Ectodermal cell (in vitro differentiated cells): ENCODE measurements around the gene NAALADL1.
A peak's percentile ranks its signal among the peaks of the same experiment; 100 is the strongest.

Experiments used
- H3K27ac ChIP-seq: 2 replicates; pipeline ENCODE4 v1.7.0; 2013; ENCODE audit warnings: mild to moderate bottlenecking, low read depth, low read length; ENCODE audit not compliant: insufficient read depth, poor library complexity, severe bottlenecking
- H3K27me3 ChIP-seq: 2 replicates; pipeline ENCODE4 v1.7.0; 2013; ENCODE audit warnings: mild to moderate bottlenecking, low read length; ENCODE audit not compliant: insufficient read depth, control insufficient read depth, poor library complexity, severe bottlenecking
- H3K36me3 ChIP-seq: one replicate; pipeline ENCODE4 v1.7.0; 2013; ENCODE audit warnings: low read length; ENCODE audit not compliant: control insufficient read depth, insufficient read depth
- H3K4me1 ChIP-seq: one replicate; pipeline ENCODE4 v1.7.0; 2013; ENCODE audit warnings: low read length; ENCODE audit not compliant: control insufficient read depth, insufficient read depth
- H3K4me3 ChIP-seq: 2 replicates; pipeline ENCODE4 v1.7.0; 2013; ENCODE audit warnings: low read depth, low read length, control low read depth; ENCODE audit not compliant: insufficient read depth
- H3K9me3 ChIP-seq: 2 replicates; pipeline ENCODE4 v1.7.0; 2013; ENCODE audit warnings: mild to moderate bottlenecking, low read length, moderate library complexity; ENCODE audit not compliant: control insufficient read depth
- WGBS, 2 experiments: methylation state at CpG; one replicate each; pipeline ENCODE4 v1.1.7; 2013; ENCODE audit warnings: missing lambda C conversion rate in 2 of 2; 5-methylcytosine and 5-hydroxymethylcytosine counted together

The NAALADL1 gene

DNA sequence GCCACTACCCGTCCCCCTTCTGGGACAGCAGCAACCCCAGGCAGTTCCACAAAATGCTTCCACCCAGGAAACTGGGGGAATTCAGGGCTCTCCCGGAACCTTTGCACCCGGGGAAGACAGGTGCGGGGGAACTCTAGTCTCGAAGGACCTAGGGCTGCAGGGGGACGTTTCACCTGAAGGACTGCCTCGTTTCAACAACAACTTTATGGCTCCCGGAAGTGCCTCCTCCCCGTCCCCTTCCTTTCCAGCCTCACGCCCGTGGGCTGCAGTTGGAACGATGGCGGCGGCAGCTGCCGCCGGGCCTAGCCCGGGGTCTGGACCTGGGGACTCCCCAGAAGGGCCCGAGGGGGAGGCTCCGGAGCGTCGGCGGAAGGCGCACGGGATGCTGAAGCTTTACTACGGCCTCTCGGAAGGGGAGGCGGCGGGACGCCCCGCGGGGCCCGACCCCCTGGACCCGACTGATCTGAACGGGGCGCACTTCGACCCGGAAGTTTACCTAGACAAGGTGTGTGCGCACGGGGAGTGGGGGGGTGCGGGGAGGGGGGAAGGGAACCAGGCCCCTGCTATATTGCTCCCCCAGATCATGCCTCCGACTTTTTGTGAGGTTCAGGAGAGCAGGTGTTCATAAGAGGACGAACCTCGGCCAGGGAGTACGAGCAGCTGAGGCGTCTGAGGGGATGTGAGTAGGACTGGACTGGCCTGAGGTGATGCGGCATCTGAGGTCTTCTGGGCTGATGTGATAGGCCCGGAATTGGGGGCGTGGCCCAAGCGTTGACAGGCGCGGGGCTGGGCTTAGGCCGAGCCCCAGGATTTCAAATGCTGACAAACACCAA is 37.8 kb upstream of the NAALADL1 start, which contains the start of gene VPS51:
TSS of gene VPS51 (plus strand) at position 241 of the 833 bp plus-strand sequence. CDS start at position 278, 37 bp downstream.
- Histone ChIP-seq H3K9me3 (no peaks in the 10 kb centered on the region), H3K36me3 (no peaks in the 10 kb centered on the region), H3K4me1 (no peaks in the 10 kb centered on the region), H3K27ac (peak within 1 kb of the TSS; percentile 30), H3K27me3 (no peaks in the 10 kb centered on the region), H3K4me3 (peak within 1 kb of the TSS; percentile 71)
- 1% methylated on average over 52 of the region's 52 CpGs for WGBS, 2 experiments

DNA sequence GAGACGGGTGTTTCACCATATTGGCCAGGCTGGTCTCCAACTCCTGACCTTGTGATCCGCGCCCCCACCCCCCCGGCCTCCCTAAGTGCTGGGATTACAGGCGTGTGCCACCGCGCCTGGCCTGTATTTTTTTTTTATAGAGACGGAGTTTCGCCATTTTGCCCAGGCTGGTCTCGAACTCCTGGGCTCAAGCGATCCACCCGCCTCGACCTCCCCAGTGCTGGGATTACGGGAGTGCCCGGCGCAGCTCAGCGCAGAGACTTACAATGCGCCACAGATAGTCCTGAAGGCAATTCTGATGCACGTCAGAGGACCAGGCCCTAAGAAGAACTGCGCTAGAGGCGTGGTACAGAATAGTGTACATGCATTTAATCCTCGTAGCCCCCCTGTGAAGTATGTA is 37.1 kb upstream of the NAALADL1 start:
- no peaks in the 10 kb centered on the region for H3K9me3 ChIP-seq
- H3K27me3 ChIP-seq: no peaks in the 10 kb centered on the region
- H3K36me3 ChIP-seq: no peaks in the 10 kb centered on the region
- 91 to 92% methylated on average over 22 of the region's 22 CpGs for WGBS, 2 experiments
- no peak overlapping the region for H3K27ac ChIP-seq
- no peak overlapping the region for H3K4me3 ChIP-seq
- H3K4me1 ChIP-seq: no peaks in the 10 kb centered on the region

DNA sequence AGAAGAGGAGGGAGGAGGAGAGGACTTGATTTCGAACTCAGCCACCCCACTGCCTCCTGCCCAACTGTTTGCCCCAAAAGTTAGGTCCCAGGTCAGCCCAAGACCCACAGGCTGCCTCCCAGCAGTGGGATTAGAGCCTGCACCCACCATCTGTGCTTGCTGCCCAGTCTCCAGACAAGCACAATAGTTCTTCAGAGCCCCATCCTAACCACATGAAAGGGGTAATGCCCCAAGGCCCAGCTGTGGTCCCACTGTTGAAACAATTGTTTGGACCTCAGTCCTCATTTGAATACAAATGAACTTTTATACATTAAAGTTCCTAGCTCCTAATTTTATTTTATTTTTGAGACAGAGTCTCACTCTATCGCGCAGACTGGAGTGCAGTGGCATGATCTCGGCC is 32.3 kb upstream of the NAALADL1 start:
- no peak overlapping the region for H3K4me3 ChIP-seq
- no peaks in the 10 kb centered on the region for H3K9me3 ChIP-seq
- H3K27ac ChIP-seq: no peak overlapping the region
- H3K27me3 ChIP-seq: no peaks in the 10 kb centered on the region
- WGBS, 2 experiments: 93 to 95% methylated on average over 4 of the region's 4 CpGs
- H3K4me1 ChIP-seq: no peaks in the 10 kb centered on the region
- peaks cover 12% of the 10 kb centered on the region for H3K36me3 ChIP-seq

DNA sequence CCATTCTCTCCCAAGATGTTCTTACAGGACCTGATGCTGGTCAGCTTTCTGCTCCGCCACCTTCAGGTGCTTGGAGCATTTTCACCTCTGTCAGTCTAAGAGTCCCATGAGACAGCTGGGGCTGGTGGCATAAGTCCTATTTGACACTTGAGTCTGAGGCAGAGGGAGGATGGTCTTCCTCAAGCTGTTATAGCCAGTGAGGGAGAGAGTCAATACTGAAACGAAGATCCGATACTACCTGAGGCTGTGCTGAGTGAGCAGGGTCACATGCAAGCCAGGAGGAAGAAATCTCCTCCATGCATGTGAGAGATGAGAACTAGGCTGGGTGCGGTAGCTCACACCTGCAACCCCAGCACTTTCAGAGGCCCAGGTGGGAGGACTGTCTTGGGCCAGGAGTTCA is 31.3 kb upstream of the NAALADL1 start:
- Histone ChIP-seq H3K36me3 (peaks cover 12% of the 10 kb centered on the region), H3K27me3 (no peaks in the 10 kb centered on the region), H3K27ac (no peak overlapping the region), H3K4me1 (no peaks in the 10 kb centered on the region), H3K9me3 (no peaks in the 10 kb centered on the region), H3K4me3 (no peak overlapping the region)
- 94 to 97% methylated on average over 4 of the region's 4 CpGs for WGBS, 2 experiments

DNA sequence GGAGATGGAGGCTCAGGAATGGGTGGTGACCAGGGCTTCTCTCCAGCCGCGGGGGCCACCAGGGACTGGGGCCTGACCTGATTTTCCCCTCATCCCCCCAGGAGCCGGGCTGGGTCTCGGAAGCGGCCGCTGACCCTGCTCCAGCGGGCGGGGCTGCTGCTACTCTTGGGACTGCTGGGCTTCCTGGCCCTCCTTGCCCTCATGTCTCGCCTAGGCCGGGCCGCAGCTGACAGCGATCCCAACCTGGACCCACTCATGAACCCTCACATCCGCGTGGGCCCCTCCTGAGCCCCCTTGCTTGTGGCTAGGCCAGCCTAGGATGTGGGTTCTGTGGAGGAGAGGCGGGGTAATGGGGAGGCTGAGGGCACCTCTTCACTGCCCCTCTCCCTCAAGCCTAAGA is 29.5 kb upstream of the NAALADL1 start:
- no peak overlapping the region for H3K27ac ChIP-seq
- peaks cover 6% of the 10 kb centered on the region for H3K4me1 ChIP-seq
- H3K9me3 ChIP-seq: no peaks in the 10 kb centered on the region
- peaks cover 12% of the 10 kb centered on the region for H3K36me3 ChIP-seq
- no peaks in the 10 kb centered on the region for H3K27me3 ChIP-seq
- H3K4me3 ChIP-seq: no peak overlapping the region
- WGBS, 2 experiments: 94 to 95% methylated on average over 15 of the region's 15 CpGs

DNA sequence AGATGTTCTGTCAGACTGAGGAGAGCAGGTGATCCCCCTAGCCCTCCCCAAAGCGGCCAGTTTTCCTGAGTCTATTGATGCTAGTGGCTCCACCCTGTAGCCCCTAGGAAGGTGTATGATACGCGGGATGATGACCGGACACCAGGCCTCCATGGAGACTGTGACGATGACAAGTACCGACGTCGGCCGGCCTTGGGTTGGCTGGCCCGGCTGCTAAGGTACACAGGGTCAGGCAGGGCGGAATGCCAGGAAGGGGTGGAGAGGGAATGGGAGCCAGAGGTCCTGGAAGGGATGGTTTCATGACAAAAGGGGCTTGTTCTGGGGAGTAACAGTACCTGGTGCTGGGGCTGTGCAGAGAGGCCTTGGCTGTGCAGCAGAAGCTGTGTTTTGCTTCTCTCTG is 28.9 kb upstream of the NAALADL1 start:
- WGBS, 2 experiments: 95 to 97% methylated on average over 11 of the region's 11 CpGs
- H3K36me3 ChIP-seq: peaks cover 12% of the 10 kb centered on the region
- H3K27me3 ChIP-seq: no peaks in the 10 kb centered on the region
- peaks cover 9% of the 10 kb centered on the region for H3K4me1 ChIP-seq
- H3K9me3 ChIP-seq: no peaks in the 10 kb centered on the region
- no peak overlapping the region for H3K27ac ChIP-seq
- H3K4me3 ChIP-seq: no peak overlapping the region

DNA sequence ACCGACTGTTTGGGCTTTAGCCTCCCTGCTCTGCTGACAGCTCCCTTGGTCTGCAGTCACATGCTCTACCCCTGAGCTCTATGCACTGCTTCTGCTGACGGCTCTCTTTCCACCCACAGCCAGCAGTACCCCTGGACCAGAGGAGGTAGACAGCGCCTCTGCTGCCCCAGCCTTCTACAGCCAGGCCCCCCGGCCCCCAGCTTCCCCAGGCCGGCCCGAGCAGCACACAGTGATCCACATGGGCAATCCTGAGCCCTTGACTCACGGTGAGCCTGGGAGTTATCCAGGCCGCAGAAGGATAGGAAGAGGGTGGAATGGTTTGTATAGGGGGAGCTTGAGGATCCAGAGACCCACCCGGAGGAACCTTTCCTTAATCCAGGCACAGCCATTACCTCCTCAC is 28.5 kb upstream of the NAALADL1 start:
- 93 to 96% methylated on average over 9 of the region's 9 CpGs for WGBS, 2 experiments
- peaks cover 9% of the 10 kb centered on the region for H3K4me1 ChIP-seq
- H3K9me3 ChIP-seq: no peaks in the 10 kb centered on the region
- H3K4me3 ChIP-seq: no peak overlapping the region
- no peak overlapping the region for H3K27ac ChIP-seq
- peaks cover 15% of the 10 kb centered on the region for H3K36me3 ChIP-seq
- no peaks in the 10 kb centered on the region for H3K27me3 ChIP-seq

DNA sequence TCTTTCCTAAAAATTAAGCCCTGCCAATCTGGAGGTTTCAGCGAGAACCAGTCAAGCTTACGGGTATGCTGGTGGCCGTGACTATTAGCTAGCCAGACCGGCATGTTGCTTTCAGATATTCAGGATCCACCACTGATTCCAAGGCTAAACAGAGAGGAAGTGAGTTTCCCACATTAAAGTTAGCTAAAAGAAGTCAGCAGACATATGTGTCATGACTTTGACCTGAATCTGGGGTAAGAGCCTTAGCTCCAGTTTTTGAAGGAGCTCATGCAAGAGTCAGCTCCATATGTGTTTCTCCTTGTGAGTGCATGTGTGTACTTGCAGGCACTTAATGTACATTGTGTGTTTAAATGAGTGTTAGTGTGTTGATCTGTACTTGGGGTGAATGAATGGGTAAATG is 27.1 kb upstream of the NAALADL1 start:
- no peak overlapping the region for H3K27ac ChIP-seq
- H3K4me3 ChIP-seq: no peak overlapping the region
- 95 to 96% methylated on average over 4 of the region's 4 CpGs for WGBS, 2 experiments

DNA sequence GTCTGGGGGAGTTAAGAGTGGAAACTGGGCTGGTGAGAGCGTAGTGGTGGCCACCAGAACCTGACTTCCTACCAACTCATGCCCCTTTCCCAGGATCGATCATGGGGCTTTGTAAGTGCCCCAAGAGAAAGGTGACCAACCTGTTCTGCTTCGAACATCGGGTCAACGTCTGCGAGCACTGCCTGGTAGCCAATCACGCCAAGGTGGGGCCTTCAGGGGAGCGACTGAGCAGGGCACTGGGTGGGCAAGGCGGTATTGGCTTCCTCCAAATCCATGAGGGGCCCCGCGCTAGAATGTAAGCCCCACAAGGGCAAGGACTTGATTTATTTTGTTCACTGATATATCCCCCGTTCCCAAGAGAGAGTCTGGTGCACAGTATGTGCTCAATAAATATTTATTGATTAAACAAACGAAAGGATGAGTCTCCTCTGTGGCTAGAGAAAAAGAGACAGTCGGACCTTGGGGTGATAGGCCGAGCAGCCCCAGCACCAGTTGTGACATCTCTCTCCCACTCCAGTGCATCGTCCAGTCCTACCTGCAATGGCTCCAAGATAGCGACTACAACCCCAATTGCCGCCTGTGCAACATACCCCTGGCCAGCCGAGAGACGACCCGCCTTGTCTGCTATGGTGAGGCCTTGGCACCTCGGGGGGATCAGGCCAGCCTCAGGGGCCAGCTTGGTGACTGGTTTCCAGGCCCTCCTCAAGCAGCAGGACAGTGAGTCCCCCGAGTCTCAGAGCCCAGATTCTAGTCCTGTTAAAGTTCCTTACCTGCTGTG is 26.4 kb upstream of the NAALADL1 start:
- no peaks in the 10 kb centered on the region for H3K9me3 ChIP-seq
- peak overlapping the region; percentile 93 for H3K4me3 ChIP-seq
- peaks cover 23% of the 10 kb centered on the region for H3K36me3 ChIP-seq
- peak overlapping the region; percentile 87 for H3K27ac ChIP-seq
- H3K4me1 ChIP-seq: peaks cover 9% of the 10 kb centered on the region
- no peaks in the 10 kb centered on the region for H3K27me3 ChIP-seq
- 57 to 59% methylated on average over 23 of the region's 23 CpGs for WGBS, 2 experiments

More for the DNA sequence above, 27.1 kb upstream of the NAALADL1 start:
- Histone ChIP-seq H3K27me3 (no peaks in the 10 kb centered on the region), H3K9me3 (no peaks in the 10 kb centered on the region), H3K36me3 (peaks cover 21% of the 10 kb centered on the region), H3K4me1 (peaks cover 9% of the 10 kb centered on the region)
